Liver (tissue), 3 donors: Measurements from ENCODE around the gene SFMBT2.

Experiments
- ATF3 ChIP-seq: IDR thresholded peaks from 2 replicates; pipeline ENCODE4 v1.6.1; 2016; ENCODE audit warnings: antibody characterized with exemption
- CTCF ChIP-seq: fragments of 150-350 bp; IDR thresholded peaks from 2 replicates; pipeline ENCODE4 v1.5.1; 2017; ENCODE audit warnings: improper control_type of control experiment, low read depth, low read length; ENCODE audit not compliant: missing input control
- EGR1 ChIP-seq, 2 donors: IDR thresholded peaks; 2 replicates each; pipeline ENCODE4 v1.6.1; 2016 to 2018; ENCODE audit warnings: antibody characterized with exemption in 2 of 2, low read depth in 2 of 2
- HNF4A ChIP-seq, 2 donors: conservative IDR thresholded peaks; 2 replicates each; pipeline ENCODE4 v1.6.1; 2016; ENCODE audit warnings: antibody characterized with exemption in 2 of 2, mild to moderate bottlenecking in 2 of 2
- HNF4G ChIP-seq: IDR thresholded peaks from 2 replicates; pipeline ENCODE4 v1.6.1; 2016; ENCODE audit warnings: antibody characterized with exemption
- JUND ChIP-seq, 2 donors: IDR thresholded peaks; 2 replicates each; pipeline ENCODE4 v1.6.1; 2016; ENCODE audit warnings: antibody characterized with exemption in 2 of 2
- MAX ChIP-seq: IDR thresholded peaks from 2 replicates; pipeline ENCODE4 v1.6.1; 2016; ENCODE audit warnings: antibody characterized with exemption
- NR2F2 ChIP-seq: IDR thresholded peaks from 2 replicates; pipeline ENCODE4 v1.6.1; 2016; ENCODE audit warnings: antibody characterized with exemption
- RAD21 ChIP-seq, 2 donors: IDR thresholded peaks; 2 replicates each; pipeline ENCODE4 v1.6.1; 2016; ENCODE audit warnings: antibody characterized with exemption in 2 of 2, mild to moderate bottlenecking in 2 of 2
- REST ChIP-seq: IDR thresholded peaks from 2 replicates; pipeline ENCODE4 v1.6.1; 2016; ENCODE audit warnings: antibody characterized with exemption, mild to moderate bottlenecking
- RXRA ChIP-seq, 2 donors: IDR thresholded peaks; 2 replicates each; pipeline ENCODE4 v1.6.1; 2017 to 2018; ENCODE audit warnings: antibody characterized with exemption in 2 of 2, mild to moderate bottlenecking in 1 of 2
- SP1 ChIP-seq: IDR thresholded peaks from 2 replicates; pipeline ENCODE4 v1.6.1; 2018; ENCODE audit warnings: antibody characterized with exemption, mild to moderate bottlenecking
- TAF1 ChIP-seq: conservative IDR thresholded peaks from 2 replicates; pipeline ENCODE4 v1.6.1; 2016; ENCODE audit warnings: antibody characterized with exemption, mild to moderate bottlenecking
- YY1 ChIP-seq: IDR thresholded peaks from 2 replicates; pipeline ENCODE4 v1.6.1; 2016; ENCODE audit warnings: antibody characterized with exemption, mild to moderate bottlenecking
- donor health status: healthy.
- donor health status: healthy.

GRCh38 chr10:7263616-7264015 lies 147.2 kb downstream of the SFMBT2 start:
- TF ChIP-seq HNF4A (conservative IDR thresholded peaks at IDR 0.05) (no peak), JUND (IDR thresholded peaks at IDR 0.05) (no peak), EGR1 (IDR thresholded peaks at IDR 0.05; ENCODE audit: low read depth in 2 of 2) (no peak), CTCF (no peak), MAX (no peak), SP1 (no peak), NR2F2 (no peak), RAD21 (IDR thresholded peaks at IDR 0.05) (no peak), REST (no peak), HNF4G (no peak), TAF1 (no peak), YY1 (no peak), ATF3 (no peak), RXRA (IDR thresholded peaks at IDR 0.05) (no peak)
